ENCODE measurements around the gene SEC24A.
A peak's percentile ranks its signal among the peaks of the same experiment; 100 is the strongest.
"Not testable (repeated sequence)": the region's sequence is repeated elsewhere in the genome, so short reads cannot be mapped to it uniquely, and the experiment has no call there.

Gene SEC24A

DNA sequence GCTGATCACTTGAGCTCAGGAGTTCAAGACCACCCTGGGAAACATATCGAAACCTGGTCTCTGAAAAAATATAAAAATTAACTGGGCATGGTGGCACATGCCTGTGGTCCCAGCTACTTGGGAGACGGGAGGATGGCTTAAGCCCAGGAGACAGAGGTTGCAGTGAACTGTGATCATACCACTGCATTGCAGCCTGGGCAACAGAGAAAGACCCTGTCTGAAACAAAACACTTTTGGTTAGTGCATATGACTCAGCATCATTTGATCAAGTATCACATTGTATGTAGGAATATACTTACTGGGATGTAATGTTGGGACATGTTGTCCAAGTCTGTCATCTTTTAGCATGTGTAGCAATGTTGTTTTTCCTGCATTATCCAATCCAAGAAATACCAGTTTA lies 28.0 kb upstream of the SEC24A start:
- Histone ChIP-seq H3K27ac (ENCODE audit: low read depth, low read length) (no peak overlapping the region), H3K4me3 (ENCODE audit: low read depth, low read length) (no peak overlapping the region), H3K9ac (ENCODE audit: low read depth, low read length) (no peak overlapping the region), H3K27me3 (ENCODE audit: control insufficient read depth, insufficient read depth, low read length) (no peaks in the 10 kb centered on the region), H3K36me3 (ENCODE audit: control insufficient read depth, insufficient read depth, low read length) (peaks cover 38% of the 10 kb centered on the region), H3K4me1 (ENCODE audit: control insufficient read depth, insufficient read depth, low read length) (no peaks in the 10 kb centered on the region), H3K9me3 (ENCODE audit: control insufficient read depth, insufficient read depth, low read length) (no peaks in the 10 kb centered on the region)

DNA sequence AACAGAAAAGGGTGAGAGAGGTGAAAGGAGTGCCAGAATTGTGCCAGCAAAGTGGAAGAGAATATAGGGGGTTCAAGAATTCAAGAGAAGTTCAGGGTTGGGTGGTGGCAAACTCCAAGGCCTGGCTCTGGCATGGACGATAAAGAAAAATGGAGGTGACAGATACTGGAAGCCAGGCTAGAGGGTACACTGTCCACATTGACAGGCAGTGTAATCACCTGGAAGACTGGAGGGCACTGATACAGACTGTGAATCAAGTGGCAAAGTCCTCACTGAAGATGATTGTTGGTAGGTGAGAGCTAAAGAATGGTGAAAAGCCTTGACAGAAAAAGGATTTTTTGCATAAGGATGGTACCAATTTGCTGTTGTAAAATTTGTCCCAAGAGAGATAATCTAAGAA lies 23.0 kb upstream of the SEC24A start:
- no peaks in the 10 kb centered on the region for H3K27me3 ChIP-seq (ENCODE audit: control insufficient read depth, insufficient read depth, low read length)
- peaks cover 14% of the 10 kb centered on the region for H3K36me3 ChIP-seq (ENCODE audit: control insufficient read depth, insufficient read depth, low read length)
- no peak overlapping the region for H3K4me3 ChIP-seq (ENCODE audit: low read depth, low read length)
- H3K9ac ChIP-seq (ENCODE audit: low read depth, low read length): no peak overlapping the region
- H3K4me1 ChIP-seq (ENCODE audit: control insufficient read depth, insufficient read depth, low read length): no peaks in the 10 kb centered on the region
- H3K9me3 ChIP-seq (ENCODE audit: control insufficient read depth, insufficient read depth, low read length): no peaks in the 10 kb centered on the region
- no peak overlapping the region for H3K27ac ChIP-seq (ENCODE audit: low read depth, low read length)

DNA sequence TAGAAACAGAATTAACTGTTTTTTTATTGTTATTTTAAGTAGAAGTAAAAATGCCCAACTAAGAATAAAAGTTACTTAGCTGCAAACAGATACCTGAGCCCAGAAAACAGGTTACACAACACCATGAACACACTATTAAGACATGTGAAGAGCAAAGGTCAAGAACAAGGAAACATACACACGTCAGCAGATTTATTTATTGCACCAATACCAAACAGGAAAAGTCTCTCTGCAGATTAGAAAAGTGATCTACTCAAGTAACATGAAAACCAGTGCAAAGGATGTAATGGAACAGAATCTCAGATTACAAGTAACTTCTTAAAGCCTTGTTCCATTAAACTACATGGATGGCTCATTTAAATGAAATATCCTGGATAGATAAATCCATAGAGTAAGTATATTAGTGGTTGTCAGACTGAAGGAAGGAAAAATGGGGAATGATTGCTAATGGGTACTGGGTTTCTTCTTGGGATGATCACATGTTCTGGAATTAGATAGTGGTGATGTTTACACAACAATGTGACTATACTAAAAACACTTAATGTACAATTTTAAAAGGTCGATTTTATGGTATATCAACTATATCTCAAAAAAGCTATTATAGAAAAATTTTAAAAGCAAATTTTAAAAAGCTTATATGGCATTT lies 22.1 kb upstream of the SEC24A start:
- H3K27me3 ChIP-seq (ENCODE audit: control insufficient read depth, insufficient read depth, low read length): no peaks in the 10 kb centered on the region
- no peak overlapping the region for H3K27ac ChIP-seq (ENCODE audit: low read depth, low read length)
- H3K9me3 ChIP-seq (ENCODE audit: control insufficient read depth, insufficient read depth, low read length): no peaks in the 10 kb centered on the region
- H3K9ac ChIP-seq (ENCODE audit: low read depth, low read length): no peak overlapping the region
- no peak overlapping the region for H3K4me3 ChIP-seq (ENCODE audit: low read depth, low read length)
- peaks cover 9% of the 10 kb centered on the region; the same call in 1 of the 2 replicates for H3K36me3 ChIP-seq (ENCODE audit: control insufficient read depth, insufficient read depth, low read length)
- H3K4me1 ChIP-seq (ENCODE audit: control insufficient read depth, insufficient read depth, low read length): no peaks in the 10 kb centered on the region

DNA sequence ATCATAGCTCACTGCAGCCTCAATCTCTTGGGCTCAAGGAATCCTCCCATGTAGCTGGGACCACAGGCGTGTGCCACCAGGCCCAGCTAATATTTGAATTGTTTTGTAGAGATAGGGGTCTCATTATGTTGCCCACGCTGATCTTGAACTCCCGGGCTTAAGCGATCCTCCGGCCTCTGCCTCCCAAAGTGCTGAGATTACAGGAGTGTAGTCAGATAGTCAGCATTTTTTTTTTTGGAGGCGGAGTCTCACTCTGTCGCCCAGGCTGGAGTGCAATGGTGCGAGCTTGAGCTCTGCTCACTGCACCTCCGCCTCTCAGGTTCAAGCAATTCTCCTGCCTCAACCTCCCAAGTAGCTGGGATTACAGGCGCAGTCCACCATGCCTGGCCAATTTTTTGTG lies 14.4 kb upstream of the SEC24A start:
- H3K27ac ChIP-seq (ENCODE audit: low read depth, low read length): no peak overlapping the region

DNA sequence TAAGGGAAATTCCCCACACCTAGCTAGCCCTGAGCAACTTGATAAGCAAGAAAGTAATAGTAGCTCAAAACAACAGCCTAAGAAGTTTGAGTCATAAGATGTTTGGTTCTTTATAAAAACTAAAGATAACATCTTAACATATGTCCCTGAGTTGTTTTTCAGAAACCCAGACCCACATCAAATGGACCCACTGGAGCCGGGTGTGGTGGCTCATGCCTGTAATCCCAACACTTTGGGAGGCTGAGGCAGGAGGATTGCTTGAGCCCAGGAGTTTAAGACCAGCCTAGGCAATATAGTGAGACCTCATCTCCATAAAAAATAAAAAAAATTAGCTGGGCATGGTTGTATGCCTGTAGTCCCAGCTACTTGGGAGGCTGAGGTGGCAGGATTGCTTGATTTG lies 13.2 kb upstream of the SEC24A start:
- not testable (repeated sequence) for H3K9ac ChIP-seq (ENCODE audit: low read depth, low read length); H3K27me3 ChIP-seq (ENCODE audit: control insufficient read depth, insufficient read depth, low read length); H3K27ac ChIP-seq (ENCODE audit: low read depth, low read length); H3K9me3 ChIP-seq (ENCODE audit: control insufficient read depth, insufficient read depth, low read length); H3K36me3 ChIP-seq (ENCODE audit: control insufficient read depth, insufficient read depth, low read length); H3K4me1 ChIP-seq (ENCODE audit: control insufficient read depth, insufficient read depth, low read length); H3K4me3 ChIP-seq (ENCODE audit: low read depth, low read length)

More for the DNA sequence above, 14.4 kb upstream of the SEC24A start:
- no peaks in the 10 kb centered on the region for H3K4me1 ChIP-seq (ENCODE audit: control insufficient read depth, insufficient read depth, low read length)
- H3K4me3 ChIP-seq (ENCODE audit: low read depth, low read length): no peak overlapping the region
- H3K36me3 ChIP-seq (ENCODE audit: control insufficient read depth, insufficient read depth, low read length): no peaks in the 10 kb centered on the region
- no peaks in the 10 kb centered on the region for H3K9me3 ChIP-seq (ENCODE audit: control insufficient read depth, insufficient read depth, low read length)
- H3K27me3 ChIP-seq (ENCODE audit: control insufficient read depth, insufficient read depth, low read length): no peaks in the 10 kb centered on the region
- H3K9ac ChIP-seq (ENCODE audit: low read depth, low read length): no peak overlapping the region

DNA sequence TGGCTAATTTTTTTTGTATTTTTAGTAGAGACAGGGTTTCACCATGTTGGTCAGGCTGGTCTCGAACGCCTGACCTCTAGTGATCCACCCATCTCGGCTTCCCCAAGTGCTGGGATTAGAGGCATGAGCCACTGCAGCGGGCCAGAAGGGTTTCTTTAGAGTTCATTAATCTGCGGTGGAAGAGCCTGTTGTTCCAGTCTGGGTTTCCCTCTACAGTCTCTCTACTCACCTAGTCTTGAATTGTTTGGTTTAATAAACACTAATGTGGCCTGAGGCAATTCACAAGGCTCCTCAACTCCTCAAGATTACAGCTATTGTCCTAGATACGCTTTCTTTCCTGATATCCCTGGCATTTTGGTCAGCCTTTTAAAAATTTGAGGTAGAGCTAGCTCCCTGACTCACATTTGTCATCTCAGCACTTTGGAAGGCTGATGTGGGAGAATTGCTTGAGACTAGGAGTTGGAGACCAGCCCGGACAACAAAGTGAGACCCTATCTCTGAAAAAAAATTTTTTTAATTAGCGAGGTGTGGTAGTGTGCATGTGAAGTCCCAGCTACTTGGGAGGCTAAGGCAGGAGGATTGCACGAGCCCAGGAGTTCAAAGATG lies 11.4 kb upstream of the SEC24A start:
- Histone ChIP-seq H3K4me1 (ENCODE audit: control insufficient read depth, insufficient read depth, low read length) (no peaks in the 10 kb centered on the region), H3K27me3 (ENCODE audit: control insufficient read depth, insufficient read depth, low read length) (no peaks in the 10 kb centered on the region), H3K9ac (ENCODE audit: low read depth, low read length) (no peak overlapping the region), H3K9me3 (ENCODE audit: control insufficient read depth, insufficient read depth, low read length) (no peaks in the 10 kb centered on the region), H3K4me3 (ENCODE audit: low read depth, low read length) (no peak overlapping the region), H3K36me3 (ENCODE audit: control insufficient read depth, insufficient read depth, low read length) (no peaks in the 10 kb centered on the region), H3K27ac (ENCODE audit: low read depth, low read length) (no peak overlapping the region)

DNA sequence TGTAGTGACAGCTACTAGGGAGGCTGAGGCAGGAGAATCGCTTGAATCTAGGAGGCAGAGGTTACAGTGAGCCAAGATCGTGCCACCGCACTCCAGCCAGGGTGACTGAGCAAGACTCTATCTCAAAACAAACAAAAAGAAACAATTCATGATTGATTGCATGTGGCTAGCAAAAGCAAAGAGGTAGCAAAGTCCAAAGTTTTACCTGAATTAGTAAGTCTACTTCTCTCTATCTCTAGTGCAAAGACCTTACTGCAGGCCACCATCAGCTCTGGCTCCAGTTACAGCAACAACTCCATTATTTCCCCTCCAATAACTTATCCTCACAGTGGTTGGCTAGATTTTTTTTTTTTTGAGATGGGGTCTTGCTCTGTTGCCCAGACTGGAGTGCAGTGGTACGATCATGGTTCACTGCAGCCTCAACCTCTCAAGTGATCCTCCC lies 9.8 kb upstream of the SEC24A start:
- Histone ChIP-seq H3K27ac (ENCODE audit: low read depth, low read length) (no peak overlapping the region), H3K4me1 (ENCODE audit: control insufficient read depth, insufficient read depth, low read length) (no peaks in the 10 kb centered on the region), H3K36me3 (ENCODE audit: control insufficient read depth, insufficient read depth, low read length) (no peaks in the 10 kb centered on the region), H3K9ac (ENCODE audit: low read depth, low read length) (no peak overlapping the region), H3K4me3 (ENCODE audit: low read depth, low read length) (no peak overlapping the region), H3K9me3 (ENCODE audit: control insufficient read depth, insufficient read depth, low read length) (no peaks in the 10 kb centered on the region), H3K27me3 (ENCODE audit: control insufficient read depth, insufficient read depth, low read length) (no peaks in the 10 kb centered on the region)

DNA sequence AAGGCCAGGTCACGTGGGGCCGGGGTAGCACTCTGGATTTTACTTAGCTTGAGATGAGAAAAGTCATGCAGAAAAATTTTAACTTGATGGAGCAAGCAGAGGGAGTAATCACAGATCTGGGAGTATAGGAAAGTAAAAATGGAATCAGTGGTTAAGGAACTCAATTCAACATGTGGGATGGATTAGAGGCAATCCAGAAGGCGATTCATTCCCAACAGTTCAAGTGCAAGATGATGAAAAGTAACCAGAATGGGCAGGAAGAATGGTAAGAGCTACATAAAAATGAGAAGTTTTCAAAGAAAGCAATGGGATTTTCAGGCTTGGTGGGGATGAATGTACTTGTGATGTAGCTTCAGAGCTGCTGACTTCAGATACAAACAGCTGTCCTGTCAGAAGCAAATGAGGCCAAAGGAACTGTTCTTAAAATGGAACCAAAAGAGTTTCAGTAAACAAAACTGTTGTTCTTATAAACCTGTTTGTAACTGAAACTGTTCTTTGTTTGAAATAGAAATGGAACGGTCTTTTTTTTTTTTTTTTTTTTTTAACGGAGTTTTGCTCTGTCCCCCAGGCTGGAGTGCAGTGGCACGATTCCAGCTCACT lies 5.6 kb upstream of the SEC24A start:
- Histone ChIP-seq H3K36me3 (ENCODE audit: control insufficient read depth, insufficient read depth, low read length) (no peaks in the 10 kb centered on the region), H3K9ac (ENCODE audit: low read depth, low read length) (no peak overlapping the region), H3K9me3 (ENCODE audit: control insufficient read depth, insufficient read depth, low read length) (no peaks in the 10 kb centered on the region), H3K27me3 (ENCODE audit: control insufficient read depth, insufficient read depth, low read length) (no peaks in the 10 kb centered on the region), H3K27ac (ENCODE audit: low read depth, low read length) (no peak overlapping the region), H3K4me1 (ENCODE audit: control insufficient read depth, insufficient read depth, low read length) (no peaks in the 10 kb centered on the region), H3K4me3 (ENCODE audit: low read depth, low read length) (no peak overlapping the region)

DNA sequence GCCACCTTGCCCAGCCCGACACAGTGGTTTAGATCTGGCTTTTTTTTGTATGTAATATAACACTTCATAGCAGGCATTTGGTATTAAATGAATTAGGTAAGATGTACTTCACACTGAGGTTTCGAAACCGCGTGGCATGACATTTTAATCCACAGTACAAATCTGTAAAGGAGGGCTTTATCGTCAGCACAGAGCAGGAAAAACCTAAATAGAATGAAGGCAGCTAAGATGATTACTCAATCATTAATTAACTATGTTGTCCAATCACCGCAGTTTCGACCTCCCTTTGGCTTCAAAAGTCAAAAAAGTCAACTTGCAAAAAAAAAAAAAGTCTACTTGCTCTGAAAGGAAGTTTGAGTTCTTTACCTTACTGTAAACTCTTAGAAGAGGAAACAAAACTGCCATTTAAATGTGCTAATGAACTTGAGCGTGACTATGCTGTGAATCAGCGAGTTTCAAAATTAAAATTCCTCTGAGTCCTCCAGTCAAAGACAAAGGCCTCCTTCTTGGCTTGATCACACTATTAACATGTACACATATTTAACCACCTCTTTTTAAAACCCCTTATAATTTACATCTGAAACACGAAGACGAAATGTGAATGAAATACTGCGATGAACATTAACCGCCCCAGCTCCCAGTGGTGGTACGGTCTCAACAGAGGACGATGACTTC lies 698 bp upstream of the SEC24A start:
- H3K27ac ChIP-seq (ENCODE audit: low read depth, low read length): peak overlapping the region; percentile 99
- H3K36me3 ChIP-seq (ENCODE audit: control insufficient read depth, insufficient read depth, low read length): 0 out of 2 replicates have a peak, but pooled peaks cover 3% of the 10 kb centered on the region
- no peaks in the 10 kb centered on the region for H3K27me3 ChIP-seq (ENCODE audit: control insufficient read depth, insufficient read depth, low read length)
- peak overlapping the region; percentile 98 for H3K9ac ChIP-seq (ENCODE audit: low read depth, low read length)
- H3K4me3 ChIP-seq (ENCODE audit: low read depth, low read length): peak overlapping the region; percentile 94
- peaks cover 7% of the 10 kb centered on the region; the same call in 1 of the 2 replicates for H3K4me1 ChIP-seq (ENCODE audit: control insufficient read depth, insufficient read depth, low read length)
- H3K9me3 ChIP-seq (ENCODE audit: control insufficient read depth, insufficient read depth, low read length): no peaks in the 10 kb centered on the region

DNA sequence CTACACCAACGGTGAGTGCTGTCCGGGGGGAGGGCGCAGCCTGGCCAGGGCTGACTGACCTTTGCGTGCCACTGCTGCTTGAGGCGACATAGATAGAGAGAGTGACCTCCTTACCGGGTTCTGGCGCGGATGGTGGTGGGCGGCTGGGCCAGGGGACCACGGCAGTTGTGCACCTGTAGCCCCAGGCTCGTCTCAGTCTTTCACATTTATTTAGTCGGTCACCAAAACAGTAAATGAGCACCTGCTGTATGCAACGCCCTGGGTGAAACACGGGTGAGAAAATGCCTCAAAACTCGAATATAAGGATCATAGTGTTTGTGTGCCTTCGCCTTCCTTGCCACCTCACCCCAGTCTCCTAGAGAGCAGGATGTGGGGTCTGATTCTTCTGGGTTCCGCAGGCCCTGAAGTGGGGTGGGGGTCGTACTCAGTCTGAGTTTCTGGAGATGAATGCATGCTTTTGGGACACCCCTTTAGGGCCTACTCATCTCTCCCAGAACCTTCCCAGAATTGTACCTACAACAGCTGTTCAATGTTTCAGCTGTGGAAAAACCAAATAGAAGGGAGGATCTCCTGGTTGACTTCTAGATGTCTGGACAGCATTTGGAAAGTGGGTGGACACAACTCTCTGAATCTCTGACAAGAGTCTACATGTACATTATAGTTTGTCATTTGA lies 714 bp downstream of the SEC24A start:
- Histone ChIP-seq H3K4me3 (ENCODE audit: low read depth, low read length) (peak overlapping the region; percentile 94), H3K27ac (ENCODE audit: low read depth, low read length) (peak overlapping the region; percentile 99), H3K9me3 (ENCODE audit: control insufficient read depth, insufficient read depth, low read length) (no peaks in the 10 kb centered on the region), H3K27me3 (ENCODE audit: control insufficient read depth, insufficient read depth, low read length) (no peaks in the 10 kb centered on the region), H3K4me1 (ENCODE audit: control insufficient read depth, insufficient read depth, low read length) (peaks cover 7% of the 10 kb centered on the region; the same call in 1 of the 2 replicates), H3K9ac (ENCODE audit: low read depth, low read length) (peak overlapping the region; percentile 98), H3K36me3 (ENCODE audit: control insufficient read depth, insufficient read depth, low read length) (0 out of 2 replicates have a peak, but pooled peaks cover 3% of the 10 kb centered on the region)

Measured in HUES48 (cell line).